Iris pigment epithelial cell (primary cell): ENCODE measurements around the gene PEX26.
"Not testable (repeated sequence)": the region's sequence is repeated elsewhere in the genome, so short reads cannot be mapped to it uniquely, and the experiment has no call there.

ENCODE experiments used
- DNase-seq: peaks from one replicate; pipeline ENCODE4 v3.0.0-alpha.2; 2011; ENCODE audit warnings: low read depth

PEX26 gene

DNA sequence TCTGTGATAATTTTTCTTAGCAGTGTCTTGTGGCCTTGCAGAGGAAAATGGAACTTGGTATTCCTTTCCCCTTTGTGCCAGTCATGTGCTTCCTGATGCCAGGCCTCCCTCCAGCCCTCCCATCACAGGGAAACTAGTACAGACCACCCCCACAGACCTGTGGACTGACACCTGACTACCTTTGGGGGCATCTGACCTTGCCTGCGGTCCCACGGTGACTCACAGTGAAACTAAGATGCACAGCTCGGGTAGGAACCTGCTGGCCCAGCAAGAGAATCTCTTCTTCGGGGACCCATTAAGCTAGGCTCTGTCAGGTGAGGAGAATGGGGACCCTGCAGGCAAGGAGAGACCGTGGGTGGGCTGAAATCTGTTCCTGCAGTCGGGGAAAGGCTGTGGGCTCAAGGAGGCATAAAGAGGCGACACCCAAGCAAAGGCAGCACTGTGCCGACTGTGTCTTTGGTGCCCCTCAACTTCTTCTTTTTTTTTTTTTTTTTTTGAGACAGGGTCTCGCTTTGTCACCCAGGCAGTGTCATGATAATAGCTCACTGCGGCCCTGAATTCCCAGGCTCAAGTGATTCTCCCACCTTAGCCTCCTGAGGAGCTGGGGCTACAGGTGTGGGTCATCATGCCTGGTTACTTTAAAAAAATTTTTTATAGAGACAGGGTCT is 20.8 kb upstream of the PEX26 start:
- DNase-seq: no peak

DNA sequence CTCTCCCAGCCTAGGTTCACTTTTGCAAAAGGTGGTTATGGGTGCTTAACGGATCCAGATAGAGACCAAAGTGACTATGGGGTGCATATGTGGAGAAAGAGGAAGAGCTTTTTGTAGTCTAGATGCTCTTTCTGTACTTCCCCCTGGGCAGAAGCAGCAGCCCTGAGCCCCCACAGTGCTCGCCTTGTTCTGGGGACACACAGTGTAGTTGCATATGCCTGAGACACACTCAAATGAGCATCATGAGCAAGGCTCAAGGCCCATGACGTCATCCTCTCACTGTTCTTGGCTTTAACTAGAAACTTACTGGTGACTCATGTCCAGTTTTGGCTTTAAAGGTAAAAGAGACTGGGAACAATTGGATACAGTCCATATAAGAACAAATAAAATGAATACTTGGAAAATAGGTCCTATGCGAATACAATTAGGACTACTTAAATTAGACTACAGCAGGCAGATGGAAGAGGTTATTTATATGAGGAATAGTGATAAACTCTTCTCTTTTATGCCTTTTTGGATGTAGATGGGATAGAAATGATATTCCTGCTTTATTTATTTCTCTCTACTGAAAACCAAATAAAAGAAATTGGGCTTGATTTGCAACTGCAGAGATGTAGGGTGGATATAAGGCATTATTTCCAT is 20.1 kb upstream of the PEX26 start:
- peak; percentile 98 for DNase-seq

DNA sequence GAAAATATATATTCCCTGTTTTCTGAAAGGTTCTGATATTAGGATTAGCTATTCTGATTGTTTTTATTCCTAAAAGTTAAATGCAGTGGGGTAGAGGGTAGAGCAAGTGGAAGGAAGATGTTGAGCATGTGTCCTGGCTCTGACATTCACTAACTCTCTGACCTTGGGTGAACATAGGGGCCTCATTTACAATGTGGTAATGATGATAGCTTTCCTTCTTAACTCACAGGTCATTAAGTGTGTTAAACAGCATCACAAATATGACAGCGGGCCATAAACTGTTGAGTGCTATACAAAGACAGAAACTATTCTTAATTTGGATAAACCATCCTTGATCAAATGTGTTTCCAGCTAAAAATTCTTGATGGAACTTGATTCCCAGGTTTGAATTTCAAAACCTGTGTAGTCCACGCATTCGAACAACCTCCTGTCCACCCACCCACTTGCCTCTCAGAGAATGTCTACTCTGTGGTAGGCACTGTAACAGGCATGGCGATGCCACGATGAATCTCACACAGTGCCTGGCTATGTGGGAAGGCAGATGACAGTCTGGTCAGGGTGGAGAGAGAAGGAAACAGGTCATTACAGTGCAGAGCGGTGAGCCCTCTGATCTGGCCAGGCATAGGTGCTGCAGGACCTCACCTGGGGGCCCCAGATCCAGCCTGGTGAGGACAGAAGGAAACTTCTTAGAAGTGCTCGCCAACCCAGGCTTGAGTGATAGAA is 19.3 kb upstream of the PEX26 start:
- no peak for DNase-seq

DNA sequence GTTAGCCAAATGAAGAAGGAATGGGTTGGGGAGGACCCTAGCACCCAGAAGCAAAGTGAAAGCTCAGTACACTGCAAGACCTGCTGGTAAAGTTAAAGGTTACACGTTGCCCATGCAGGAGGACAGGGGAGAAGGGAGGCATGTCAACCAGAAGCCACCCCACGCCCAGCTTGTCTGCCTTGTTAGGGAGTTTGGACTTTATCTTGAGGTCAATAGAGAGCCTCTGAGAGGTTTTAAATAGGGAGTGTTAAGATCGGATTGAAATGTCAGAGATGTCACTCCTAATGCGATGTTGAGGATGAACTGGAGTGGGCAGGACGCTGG is 18.7 kb upstream of the PEX26 start:
- DNase-seq: no peak

DNA sequence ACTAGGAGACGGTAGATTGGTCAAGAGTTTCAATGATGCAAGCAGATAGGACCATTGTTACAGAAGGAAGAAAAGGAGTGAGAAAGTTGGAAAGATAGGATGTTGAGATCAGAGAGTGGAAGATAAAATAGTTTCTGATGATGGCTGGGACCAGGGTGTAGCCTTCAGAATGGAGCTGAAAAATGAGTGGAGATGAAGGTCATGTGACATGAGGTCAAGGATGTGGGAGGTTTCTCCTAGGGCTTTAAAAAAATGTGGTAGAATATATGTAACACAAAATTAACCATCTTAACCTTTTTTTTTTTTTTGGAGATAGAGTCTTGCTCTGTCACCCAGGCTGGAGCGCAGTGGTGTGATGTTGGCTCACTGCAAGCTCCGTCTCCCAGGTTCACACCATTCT is 18.3 kb upstream of the PEX26 start:
- DNase-seq: no peak

DNA sequence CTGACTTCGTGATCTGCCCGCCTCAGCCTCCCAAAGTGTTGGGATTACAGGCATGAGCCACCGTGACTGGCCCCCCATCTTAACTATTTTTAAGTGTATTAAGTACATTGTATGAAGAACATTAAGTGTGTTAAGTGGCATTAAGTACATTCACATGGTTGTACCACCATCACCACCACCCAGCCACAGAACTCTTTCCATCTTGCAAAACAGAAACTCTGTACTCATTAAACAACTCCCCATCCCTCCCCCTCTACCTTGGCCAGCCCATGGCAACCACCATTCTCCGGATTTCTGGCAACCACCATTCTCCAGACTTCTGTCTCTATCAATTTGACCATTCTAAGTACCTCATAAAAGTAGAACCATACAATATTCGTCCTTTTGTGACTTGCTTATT is 17.8 kb upstream of the PEX26 start:
- DNase-seq: no peak

DNA sequence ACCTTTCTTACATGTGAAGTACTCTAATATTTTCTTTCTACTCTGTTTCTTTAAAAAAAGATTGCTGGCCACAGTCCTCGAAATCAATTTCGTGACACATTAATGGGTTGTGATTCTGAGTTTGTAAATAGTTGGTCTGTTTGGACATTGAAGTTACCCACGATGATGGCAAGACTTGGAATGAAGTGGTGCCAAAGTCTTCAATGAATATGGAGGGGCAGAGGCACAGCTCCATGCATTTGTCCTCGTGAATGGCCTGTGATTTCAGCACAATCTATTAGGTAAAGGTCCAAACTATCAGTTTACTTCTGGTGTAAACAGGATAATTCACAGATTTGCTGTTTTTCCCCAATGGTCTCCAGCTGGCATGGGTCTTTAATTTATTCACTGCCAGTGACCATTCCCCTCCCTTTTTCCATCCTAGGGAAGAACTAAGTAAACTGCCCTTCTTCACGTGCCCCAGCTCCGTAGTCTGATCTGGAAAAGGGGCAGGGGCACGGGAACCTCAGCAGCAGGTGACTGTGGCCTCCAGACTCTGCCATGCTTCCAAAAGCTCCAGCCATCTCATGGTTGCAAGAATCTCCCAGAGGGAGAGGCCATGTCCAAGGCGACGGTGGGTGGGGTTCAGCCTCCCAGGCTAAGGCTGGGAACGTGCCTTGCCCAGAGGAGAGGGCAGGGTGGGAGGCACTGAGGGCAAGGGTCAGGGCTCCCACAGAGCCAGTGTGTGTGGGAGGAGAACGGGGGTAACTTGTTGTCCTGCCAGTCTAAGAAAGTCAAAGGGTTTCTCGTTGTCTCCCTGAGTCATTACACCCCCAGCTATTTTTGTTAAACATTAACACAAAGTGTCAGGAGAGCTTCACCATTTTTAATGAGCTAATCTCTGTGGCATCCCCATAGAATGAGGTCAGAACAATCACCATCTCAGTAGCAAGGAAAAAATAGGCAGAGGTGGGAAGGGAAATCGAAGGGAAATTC is 16.9 kb upstream of the PEX26 start:
- peak; percentile 65 for DNase-seq

DNA sequence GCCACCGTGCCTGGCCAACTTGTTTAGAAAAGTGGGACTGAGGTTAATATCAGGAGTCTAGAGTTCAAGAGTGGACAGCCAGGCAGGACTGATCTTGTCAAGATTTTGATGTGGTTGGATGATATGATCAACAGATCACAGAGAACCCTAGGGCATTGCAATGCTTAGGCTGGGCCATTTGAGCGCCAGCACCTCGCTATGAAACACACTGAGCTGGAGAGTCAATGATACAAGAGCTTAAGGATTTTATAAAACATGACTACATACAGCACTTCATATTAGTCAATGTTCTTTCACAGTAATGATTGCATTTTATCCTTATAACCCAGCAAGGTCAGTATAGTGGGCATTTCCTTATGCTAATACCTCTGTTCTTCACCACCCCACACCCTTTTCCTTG is 15.4 kb upstream of the PEX26 start:
- DNase-seq: no peak

DNA sequence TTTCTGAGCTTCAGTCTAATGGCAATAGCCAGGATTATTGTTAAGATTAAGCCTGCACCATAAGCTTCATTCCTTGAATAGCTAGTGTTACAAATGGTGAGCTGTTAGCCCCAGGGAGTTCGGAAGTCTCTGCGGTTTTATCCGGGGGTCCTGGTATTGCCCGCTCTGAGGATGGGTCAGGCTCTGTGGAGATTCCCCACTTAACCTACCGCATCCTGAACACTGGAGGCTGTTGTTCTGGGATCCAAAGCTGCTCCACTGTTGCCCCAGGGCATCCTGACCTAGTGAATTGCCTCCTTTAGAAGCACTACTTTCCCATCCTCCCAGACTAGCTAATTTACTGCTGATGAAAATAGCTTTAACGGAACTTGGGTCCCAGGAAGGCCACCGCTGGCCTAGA is 14.5 kb upstream of the PEX26 start:
- no peak for DNase-seq

DNA sequence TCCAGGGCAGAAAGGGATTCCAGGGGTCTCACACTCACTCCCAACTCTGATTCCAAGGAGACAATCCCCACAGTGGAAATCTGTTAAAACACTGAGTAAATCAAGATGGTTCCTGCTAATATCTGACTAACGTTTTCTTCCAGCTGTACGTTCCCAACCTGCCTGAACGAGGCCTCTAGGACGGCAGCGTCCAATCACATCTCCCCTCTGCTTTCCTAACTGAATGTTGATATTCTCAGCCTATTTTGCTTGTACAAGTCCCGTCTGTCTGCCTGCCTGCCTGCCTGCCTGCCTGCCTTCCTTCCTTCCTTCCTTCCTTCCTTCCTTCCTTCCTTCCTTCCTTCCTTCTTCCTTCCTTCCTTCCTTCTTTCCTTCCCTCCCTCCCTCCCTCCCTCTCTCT is 14.1 kb upstream of the PEX26 start:
- DNase-seq: not testable (repeated sequence)

DNA sequence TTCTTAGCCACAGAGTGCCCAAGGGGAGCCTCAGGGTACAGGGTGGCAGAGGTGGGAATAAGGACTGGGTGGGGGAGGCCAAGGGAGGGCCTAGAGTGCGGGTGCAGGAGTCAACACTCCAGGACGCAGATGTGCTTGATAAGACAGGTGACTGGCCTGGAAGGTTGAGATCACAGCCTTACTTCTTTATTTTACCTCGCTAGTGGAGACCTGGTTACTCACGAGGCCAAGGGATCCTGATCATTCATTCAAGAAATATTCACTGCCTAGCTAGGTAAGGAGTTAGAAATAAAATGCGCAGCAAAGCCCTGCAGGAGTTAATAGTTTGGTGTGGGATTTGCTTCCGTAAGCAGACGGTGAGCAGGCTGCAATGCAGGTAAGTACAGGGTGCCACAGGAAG is 13.2 kb upstream of the PEX26 start:
- DNase-seq: no peak

DNA sequence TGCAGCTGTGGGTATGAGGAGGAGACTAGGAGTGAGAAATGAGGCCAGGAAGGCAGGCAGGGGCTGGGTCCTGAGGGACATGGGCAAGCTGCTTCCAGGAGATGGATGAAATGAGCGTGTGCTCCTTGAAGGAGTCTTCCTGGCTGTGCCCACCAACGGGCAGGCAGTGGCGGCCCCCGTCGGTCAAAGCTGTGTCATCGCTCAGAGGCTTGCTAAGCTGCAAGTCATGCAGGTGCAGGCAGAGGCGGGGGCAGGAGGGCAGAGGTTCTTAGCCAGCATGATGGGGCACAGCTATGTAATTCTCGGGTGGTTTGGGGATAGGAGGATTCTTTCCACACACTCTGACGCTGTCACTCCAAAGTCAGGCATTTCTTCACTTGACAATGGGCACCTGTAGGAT is 12.5 kb upstream of the PEX26 start:
- DNase-seq: no peak

DNA sequence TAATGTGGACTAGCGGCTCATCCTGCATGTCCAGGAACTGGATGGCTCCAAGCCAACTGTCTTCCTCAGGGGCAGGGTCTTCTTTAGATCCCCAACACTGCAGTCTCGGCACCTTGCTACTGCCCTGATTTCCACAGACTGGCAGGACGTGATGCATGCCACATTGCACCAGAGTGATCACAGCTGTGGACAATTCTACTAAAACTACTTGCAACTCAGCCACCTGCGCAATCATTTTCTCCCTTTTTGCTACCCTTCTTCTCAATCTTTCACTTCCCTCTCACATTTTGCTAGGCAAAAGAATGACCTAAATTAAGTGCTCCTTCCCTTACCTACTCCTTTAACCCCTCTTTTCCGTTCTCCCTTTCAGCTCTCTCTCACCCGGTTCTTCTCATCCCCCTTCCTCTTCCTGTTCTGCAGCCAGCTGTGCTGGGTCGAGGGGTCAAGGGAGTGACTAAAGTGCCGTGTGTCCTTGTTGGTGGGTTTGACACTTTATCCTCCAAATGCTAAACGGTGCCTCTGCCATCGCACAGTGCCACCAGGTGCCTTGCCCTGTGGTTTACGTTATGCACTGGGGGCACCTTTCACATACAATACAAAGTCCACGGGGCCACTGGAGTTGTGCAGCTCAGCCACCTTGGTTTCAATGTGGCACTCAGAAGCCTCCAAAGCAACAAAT is 11.5 kb upstream of the PEX26 start:
- no peak for DNase-seq

DNA sequence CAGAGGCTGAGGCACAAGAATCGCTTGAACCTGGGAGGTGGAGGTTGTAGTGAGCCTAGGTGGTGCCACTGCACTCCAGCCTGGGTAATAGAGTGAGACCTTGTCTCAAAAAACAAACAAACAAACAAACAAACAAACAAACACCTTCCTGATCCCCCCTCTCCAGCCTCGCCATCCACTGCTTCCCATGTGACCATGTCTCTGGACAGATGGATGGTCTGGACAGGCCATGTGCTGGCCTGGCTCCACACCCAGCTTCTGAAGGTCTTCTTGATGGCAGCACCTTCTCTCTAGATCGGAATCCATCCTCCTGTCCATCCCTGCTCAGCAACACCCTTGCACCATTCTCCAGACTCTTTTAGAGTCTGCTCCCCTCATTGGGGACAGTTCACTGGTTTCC is 10.7 kb upstream of the PEX26 start:
- no peak for DNase-seq

DNA sequence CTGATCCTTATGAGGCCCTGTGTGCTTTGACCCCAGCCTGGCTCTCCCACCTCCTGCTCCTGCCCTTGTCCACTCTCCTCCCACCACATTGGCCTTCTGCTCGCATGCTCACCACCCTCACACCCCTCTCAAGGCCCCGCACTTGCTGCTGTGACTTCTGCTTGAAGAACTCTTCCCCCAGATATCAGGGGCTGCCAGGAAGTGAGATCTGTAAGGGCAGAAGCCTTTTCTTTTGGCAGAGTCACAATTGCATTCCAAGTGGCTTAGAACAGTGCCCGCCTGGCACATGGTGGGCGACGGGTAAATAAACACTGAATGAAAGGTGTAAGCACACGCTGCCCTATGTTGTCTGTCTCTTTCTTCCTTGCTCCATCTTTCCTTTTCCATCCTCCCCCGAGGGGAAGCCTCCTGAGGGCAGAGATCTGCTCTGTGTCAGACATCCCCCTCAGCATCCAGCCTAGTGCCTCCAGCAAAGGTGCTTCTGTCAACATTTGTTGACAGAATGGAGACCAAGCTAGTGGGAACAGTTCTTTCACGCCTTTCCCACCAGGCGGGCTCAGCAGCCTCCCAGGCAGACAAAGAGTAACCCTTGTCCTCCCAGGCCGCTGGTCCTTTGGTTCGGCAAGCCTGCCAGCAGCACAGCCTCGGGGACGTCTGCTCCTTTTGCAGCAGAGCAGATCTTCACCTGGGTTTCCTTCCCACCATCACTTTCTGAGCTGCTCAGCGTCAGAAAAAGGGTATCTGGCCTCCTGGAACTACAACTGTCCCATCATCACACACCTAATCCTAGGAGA is 10.0 kb upstream of the PEX26 start:
- DNase-seq: no peak

DNA sequence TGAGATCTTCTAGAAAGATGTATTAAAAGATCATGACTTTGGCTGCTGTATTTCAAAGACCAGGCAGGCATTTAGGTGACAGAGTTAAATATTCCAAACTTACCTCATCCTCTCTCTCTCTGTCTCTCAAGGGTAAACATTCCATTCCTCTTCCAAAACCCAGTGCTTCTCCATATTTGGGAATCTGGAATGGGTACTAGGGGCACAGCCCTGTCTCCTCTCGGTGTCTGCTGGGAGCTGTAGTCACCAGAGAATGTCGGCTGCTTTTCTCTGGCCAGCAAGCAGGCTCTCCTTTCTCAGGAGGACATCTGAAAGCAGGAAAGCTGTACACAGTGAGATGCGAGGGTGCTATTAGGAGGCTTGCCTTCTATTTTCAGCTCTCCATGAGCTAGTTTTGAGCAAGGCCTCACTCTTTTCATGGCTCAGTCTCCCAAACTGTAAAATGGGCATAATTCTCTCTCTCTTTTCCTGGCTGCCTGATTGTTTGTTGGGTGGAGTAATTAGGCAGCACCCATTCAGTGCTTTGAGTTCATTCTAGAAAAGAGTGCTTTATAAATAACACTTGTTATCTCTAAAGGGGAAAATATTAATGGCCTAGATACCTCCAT is 9.3 kb upstream of the PEX26 start:
- no peak for DNase-seq

DNA sequence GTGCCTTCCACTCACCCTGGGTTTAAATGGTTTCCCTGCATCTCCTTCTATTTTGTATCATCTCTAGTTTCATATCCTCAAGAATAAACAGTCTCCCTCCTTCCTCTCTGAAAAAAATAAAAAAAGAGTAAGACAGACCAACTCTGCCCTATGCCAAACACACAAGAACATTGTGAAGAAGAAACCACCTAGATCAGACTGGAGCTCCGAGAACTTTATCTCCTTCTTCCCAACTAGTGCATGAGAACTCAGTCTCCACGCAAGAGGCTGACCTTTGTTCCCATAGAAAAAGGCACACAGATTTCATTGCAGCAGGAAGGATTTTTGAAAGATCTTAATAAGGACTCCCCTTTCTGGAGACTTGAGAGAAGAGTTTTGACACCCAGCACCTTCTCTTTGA is 8.7 kb upstream of the PEX26 start:
- DNase-seq: no peak

DNA sequence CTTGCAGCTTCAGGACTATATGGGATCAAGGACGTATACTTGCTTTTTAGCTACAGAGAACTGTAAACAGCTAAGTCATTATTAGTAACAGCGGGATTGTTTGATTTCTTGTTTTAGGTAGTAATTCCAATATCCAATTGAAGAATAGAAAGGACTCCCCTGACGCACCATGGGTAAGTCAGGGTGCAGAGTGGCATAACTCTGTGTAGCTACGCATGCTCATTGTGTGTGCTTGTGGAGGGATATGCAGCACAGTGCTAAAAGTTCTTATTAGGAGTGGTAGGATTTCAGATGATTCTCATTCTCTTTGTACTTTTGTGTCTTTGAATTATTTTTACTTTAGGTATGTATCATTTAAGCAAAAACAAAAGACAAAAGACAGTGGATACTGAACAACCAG is 7.7 kb upstream of the PEX26 start:
- DNase-seq: no peak

DNA sequence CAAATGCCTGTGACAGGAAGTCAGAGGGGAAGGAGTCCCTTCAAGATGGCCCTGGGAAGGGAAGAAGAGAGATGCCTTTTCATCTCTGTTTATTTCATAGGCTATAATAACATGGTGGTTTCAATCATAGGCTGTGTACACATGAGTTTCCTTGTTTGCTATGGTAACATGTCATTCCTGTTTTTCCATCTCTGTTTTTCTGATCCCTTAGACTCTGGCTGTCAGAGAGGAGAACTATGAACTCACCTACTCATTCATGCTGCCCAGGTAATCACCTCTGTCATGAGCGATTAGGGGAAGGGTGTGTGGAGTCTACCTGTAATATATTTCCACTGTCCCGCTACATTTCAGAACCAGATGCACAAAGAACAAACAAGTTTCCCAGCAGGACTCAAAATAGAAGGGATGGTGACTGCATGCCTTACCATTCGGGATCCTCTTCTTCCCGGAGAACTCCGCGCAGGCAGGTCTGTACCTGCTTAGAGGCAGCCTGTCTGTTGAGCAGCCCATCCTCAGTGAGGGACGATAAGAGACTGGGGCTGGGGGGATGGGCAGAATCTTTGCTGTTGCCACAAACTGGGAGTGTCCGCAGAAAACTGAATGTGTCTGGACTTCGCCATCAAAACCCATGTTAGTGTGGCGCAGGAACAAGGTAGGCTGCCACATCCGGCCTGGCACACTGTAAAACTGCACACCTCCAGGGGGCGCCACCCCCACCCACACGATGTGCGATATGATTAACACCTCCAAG is 7.1 kb upstream of the PEX26 start:
- no peak for DNase-seq
